ENCODE measurements around the gene PAOX. TPM values are rescaled to one million over a fixed set of nuclear protein-coding genes. Genes with fewer than 3 reads are reported as not detected.
A peak's percentile ranks its signal among the peaks of the same experiment; 100 is the strongest.

The PAOX gene
- total and polyA plus RNA-seq, 9 of the 15 experiments (the other 6 are each of a cell fraction or from before 2014, with no cell fraction given): 0.80 to 6.4 (median 2.6) TPM

- no peak for TF ChIP-seq AFF1 (IDR thresholded peaks at IDR 0.05; ENCODE audit: low read depth in 1 of 2, partially characterized antibody in 2 of 2)
- TF ChIP-seq MAZ (CRISPR knock-in tag; conservative IDR thresholded peaks at IDR 0.05 in 1 of 2, IDR thresholded peaks at IDR 0.05 in 1 of 2): no peak
- no peak for TF ChIP-seq ARID2 (IDR thresholded peaks at IDR 0.05)
- TF ChIP-seq ARID1B (IDR thresholded peaks at IDR 0.05): 0 out of 2 replicates have a peak, but pooled peaks have one; percentile 7
- no peak for TF ChIP-seq MBD1 (CRISPR knock-in tag; IDR thresholded peaks at IDR 0.05)
- no peak for TF ChIP-seq PTTG1 (tag; IDR thresholded peaks at IDR 0.05; ENCODE audit: low read depth)
Measured at GRCh38 chr10:133343558-133343957, 35.5 kb upstream of the PAOX start (continued).

Measured in K562 (cell line).